Left lung (tissue), 14 donors: ENCODE measurements around the gene P2RX2. TPM values are rescaled to one million over a fixed set of nuclear protein-coding genes. Genes with fewer than 3 reads are reported as not detected.

ENCODE experiments used
- ATAC-seq: fragments of 200-7000 bp; cut with Tn5 transposase; one replicate; pipeline ENCODE4 v1.9.1; 2020; ENCODE audit warnings: moderate library complexity
- DNase-seq, 4 donors: peaks; one replicate each; pipeline ENCODE4 v3.0.0-alpha.2; 2013 to 2020
- H3K27ac ChIP-seq, 2 donors: fragments of 200-600 bp; sonication (generic) in 1 of 2; one replicate each; pipeline versions ENCODE4 v1.5.0 to v1.8.0; 2020 to 2021
- H3K27me3 ChIP-seq, 2 donors: fragments of 200-600 bp; sonication (generic) in 1 of 2; one replicate each; pipeline versions ENCODE4 v1.5.0 to v1.8.0; 2020 to 2021
- H3K36me3 ChIP-seq, 2 donors: fragments of 200-600 bp; sonication (generic) in 1 of 2; one replicate each; pipeline versions ENCODE4 v1.5.0 to v1.8.0; 2020 to 2021
- H3K4me1 ChIP-seq, 2 donors: fragments of 200-600 bp; one replicate each; pipeline ENCODE4 v1.8.0; 2021
- H3K4me3 ChIP-seq, 2 donors: fragments of 200-600 bp; sonication (generic) in 1 of 2; one replicate each; pipeline versions ENCODE4 v1.5.0 to v1.8.0; 2020 to 2021; ENCODE audit warnings: mild to moderate bottlenecking in 1 of 2
- H3K9me3 ChIP-seq, 2 donors: fragments of 200-600 bp; sonication (generic) in 1 of 2; one replicate each; pipeline versions ENCODE4 v1.5.0 to v1.8.0; 2020 to 2021
- intact Hi-C, 2 donors: fragments of 100-400 bp; cut with DNase I; formaldehyde crosslinking; loops; one replicate each; pipeline versions ENCODE4 v1.11.2 to v1.14.2; 2022
- long read RNA-seq, 12 donors: library from polyadenylated mRNA in 2 of 12; unstranded in 2 of 12; transcript quantifications; one replicate each; pipeline ENCODE4 v2.0.0 and lab custom pipeline, GENCODE V29; 2019 to 2026
- polyA plus RNA-seq, 6 donors: library from polyadenylated mRNA; unstranded; fragments of 120-200 nt; gene quantifications; one replicate each; pipeline ENCODE4 v1.2.1, GENCODE V29; 2013; ENCODE audit not compliant: insufficient read length in 6 of 6
- total RNA-seq, 2 donors: library from RNA; stranded (reverse); fragmentation: NEBNext Ultra II Directional; extraction: Animal tissue kit (Norgen Biotek cat#: 25700); gene quantifications; one replicate each; pipeline ENCODE4 v1.2.1, GENCODE V29; 2021
- TF ChIP-seq, protein P1 (sequence below), 2 donors: fragments of 200-600 bp; sonication (generic) in 1 of 2; IDR thresholded peaks; one replicate each; pipeline versions ENCODE4 v1.5.0 to v1.8.0; 2021; ENCODE audit warnings: antibody characterized with exemption in 2 of 2
- donor health status: DM: no; HTN: yes; CAD: no.
- donor health status: DM: no; HTN: no; CAD: no.

Gene P2RX2
- total RNA-seq (not detected), polyA plus RNA-seq (10 to 100 TPM in 2 of 6 donors, 1 to 10 TPM in 4; 4.2 to 10.9 (median 5.3) TPM)
- long read RNA-seq, donor 1 = 0 reads
- long read RNA-seq, donor 2 = 0 reads
- long read RNA-seq, donor 3, partial matches to known transcripts = 0 of 1 reads
- long read RNA-seq, donor 3, other reads (novel, unspliced or antisense) = 0 of 1 reads
- long read RNA-seq, donor 4 = 0 reads
- long read RNA-seq, donor 5, partial matches to known transcripts = 0 of 1 reads
- long read RNA-seq, donor 5, other reads (novel, unspliced or antisense) = 0 of 1 reads
- long read RNA-seq, donor 6 = 0 reads
- long read RNA-seq, donor 7 = 0 reads
- long read RNA-seq, donor 8 = 0 reads
- long read RNA-seq, donor 9 = 0 reads
- long read RNA-seq, donor 10 = 0 reads
- long read RNA-seq, donor 11 = 0 reads
- long read RNA-seq, donor 12, partial matches to known transcripts = 0 of 1 reads
- long read RNA-seq, donor 12, other reads (novel, unspliced or antisense) = 0 of 1 reads

DNA sequence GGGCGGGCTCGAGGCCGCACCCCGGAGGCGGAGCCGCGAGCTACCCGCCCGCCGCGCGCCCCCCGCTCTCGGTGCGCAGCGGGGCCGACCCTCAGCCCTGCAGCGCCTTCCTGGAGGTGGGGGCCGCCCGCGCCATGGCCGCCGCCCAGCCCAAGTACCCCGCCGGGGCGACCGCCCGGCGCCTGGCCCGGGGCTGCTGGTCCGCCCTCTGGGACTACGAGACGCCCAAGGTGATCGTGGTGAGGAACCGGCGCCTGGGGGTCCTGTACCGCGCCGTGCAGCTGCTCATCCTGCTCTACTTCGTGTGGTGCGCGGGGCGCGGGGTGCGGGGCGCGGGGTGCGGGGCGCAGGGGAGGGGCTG, at the start of gene P2RX2:
TSS of gene P2RX2 (plus strand) at position 94 of the 361 bp plus-strand sequence. CDS start at position 135, 41 bp downstream.
- TF ChIP-seq, protein P1, sequence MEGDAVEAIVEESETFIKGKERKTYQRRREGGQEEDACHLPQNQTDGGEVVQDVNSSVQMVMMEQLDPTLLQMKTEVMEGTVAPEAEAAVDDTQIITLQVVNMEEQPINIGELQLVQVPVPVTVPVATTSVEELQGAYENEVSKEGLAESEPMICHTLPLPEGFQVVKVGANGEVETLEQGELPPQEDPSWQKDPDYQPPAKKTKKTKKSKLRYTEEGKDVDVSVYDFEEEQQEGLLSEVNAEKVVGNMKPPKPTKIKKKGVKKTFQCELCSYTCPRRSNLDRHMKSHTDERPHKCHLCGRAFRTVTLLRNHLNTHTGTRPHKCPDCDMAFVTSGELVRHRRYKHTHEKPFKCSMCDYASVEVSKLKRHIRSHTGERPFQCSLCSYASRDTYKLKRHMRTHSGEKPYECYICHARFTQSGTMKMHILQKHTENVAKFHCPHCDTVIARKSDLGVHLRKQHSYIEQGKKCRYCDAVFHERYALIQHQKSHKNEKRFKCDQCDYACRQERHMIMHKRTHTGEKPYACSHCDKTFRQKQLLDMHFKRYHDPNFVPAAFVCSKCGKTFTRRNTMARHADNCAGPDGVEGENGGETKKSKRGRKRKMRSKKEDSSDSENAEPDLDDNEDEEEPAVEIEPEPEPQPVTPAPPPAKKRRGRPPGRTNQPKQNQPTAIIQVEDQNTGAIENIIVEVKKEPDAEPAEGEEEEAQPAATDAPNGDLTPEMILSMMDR (IDR thresholded peaks at IDR 0.05) = no peak

DNA sequence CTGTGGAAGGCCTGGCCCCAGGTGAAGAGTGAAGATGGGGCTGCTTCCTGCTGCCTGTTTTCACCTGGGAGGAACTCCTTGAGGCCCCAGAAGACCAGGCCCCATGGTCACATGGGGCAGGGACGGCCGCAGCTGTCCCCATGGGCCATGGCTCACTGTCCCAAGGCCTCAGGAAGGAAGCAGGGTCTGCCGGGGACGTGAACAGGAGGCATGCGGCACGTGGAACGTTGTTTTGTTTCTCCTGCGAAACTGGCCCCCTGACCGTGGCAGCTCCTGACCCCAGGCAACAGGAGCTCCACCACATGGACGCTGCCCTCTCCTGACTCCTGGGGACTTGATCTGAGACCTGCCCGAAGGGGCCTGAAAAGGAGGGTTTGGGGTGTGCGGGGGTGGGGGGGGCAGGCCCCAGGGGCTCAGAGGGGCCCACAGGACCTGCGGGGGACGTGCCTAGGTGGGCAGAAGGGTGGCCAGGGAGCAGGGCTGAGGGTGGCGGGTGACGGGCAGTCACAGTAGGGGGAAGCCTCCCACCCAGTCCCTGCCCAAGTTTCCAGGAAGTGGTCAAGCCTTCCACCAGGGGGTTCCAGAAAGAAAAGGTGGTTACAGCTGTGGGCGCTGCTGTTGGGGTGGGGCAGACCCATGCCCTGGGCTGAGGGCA, 49.6 kb upstream of the P2RX2 start:
- H3K27ac ChIP-seq = no peak overlapping the region
- H3K27me3 ChIP-seq = no peaks in the 10 kb centered on the region
- H3K36me3 ChIP-seq = peaks cover 0 to 44% of the 10 kb centered on the region in 2 donors
- no peaks in the 10 kb centered on the region for H3K9me3 ChIP-seq
- ATAC-seq (no peak), DNase-seq (no peak)
- no peak overlapping the region for H3K4me3 ChIP-seq
- TF ChIP-seq, protein P1 (IDR thresholded peaks at IDR 0.05) = no peak
- H3K4me1 ChIP-seq = no peaks in the 10 kb centered on the region
- intact Hi-C loops = no loop called here

More for the DNA sequence above, at the start of gene P2RX2:
- DNase-seq (peak in 1 of 4 donors; percentile 43), ATAC-seq (no peak)
- H3K27me3 ChIP-seq = peaks cover 29 to 68% of the 10 kb centered on the region in 2 donors
- peaks cover 0 to 11% of the 10 kb centered on the region in 2 donors for H3K9me3 ChIP-seq
- no peak within 1 kb of the TSS for H3K27ac ChIP-seq
- peaks cover 0 to 2% of the 10 kb centered on the region in 2 donors for H3K36me3 ChIP-seq
- H3K4me1 ChIP-seq = peaks cover 2 to 9% of the 10 kb centered on the region in 2 donors
- intact Hi-C loops = no loop called here
- no peak within 1 kb of the TSS for H3K4me3 ChIP-seq

- Histone ChIP-seq H3K27me3 (no peaks in the 10 kb centered on the region), H3K27ac (no peak overlapping the region), H3K4me1 (no peaks in the 10 kb centered on the region), H3K36me3 (peaks cover 0 to 54% of the 10 kb centered on the region in 2 donors), H3K4me3 (no peak overlapping the region), H3K9me3 (no peaks in the 10 kb centered on the region)
- TF ChIP-seq, protein P1 (IDR thresholded peaks at IDR 0.05) = no peak
- ATAC-seq (no peak), DNase-seq (no peak)
- intact Hi-C loops = no loop called here
Measured at GRCh38 chr12:132569856-132570480, 48.6 kb upstream of the P2RX2 start.

GRCh38 chr12:132570635-132571034, 47.9 kb upstream of the P2RX2 start:
- Histone ChIP-seq H3K9me3 (no peaks in the 10 kb centered on the region), H3K36me3 (peaks cover 0 to 58% of the 10 kb centered on the region in 2 donors), H3K4me1 (no peaks in the 10 kb centered on the region), H3K4me3 (no peak overlapping the region), H3K27ac (no peak overlapping the region), H3K27me3 (no peaks in the 10 kb centered on the region)
- intact Hi-C loops = no loop called here
- TF ChIP-seq, protein P1 (IDR thresholded peaks at IDR 0.05) = no peak
- ATAC-seq = no peak
- DNase-seq = no peak

- no peaks in the 10 kb centered on the region for H3K9me3 ChIP-seq
- no peak overlapping the region for H3K27ac ChIP-seq
- H3K27me3 ChIP-seq = no peaks in the 10 kb centered on the region
- DNase-seq (no peak), ATAC-seq (no peak)
- TF ChIP-seq, protein P1 (IDR thresholded peaks at IDR 0.05) = no peak
- H3K4me1 ChIP-seq = no peaks in the 10 kb centered on the region
- intact Hi-C loops = no loop called here
- no peak overlapping the region for H3K4me3 ChIP-seq
- peaks cover 0 to 58% of the 10 kb centered on the region in 2 donors for H3K36me3 ChIP-seq
Measured at GRCh38 chr12:132571051-132571450, 47.5 kb upstream of the P2RX2 start.
